Activated T-helper 1 cell treated with anti-CD3 and anti-CD28 coated beads, Interleukin-12 subunit alpha, Interleukin-12 subunit beta, Interleukin-2, Interleukin-4 antibody, amounts not matched to agents 30 ng/mL and 10 ng/mL and 1 ng/mL, durations not matched to agents 14 hours and 24 hours and 36 hours (primary cell): ENCODE results near the gene ANKRD29. TPM values are rescaled to one million over a fixed set of nuclear protein-coding genes. Genes with fewer than 3 reads are reported as not detected.

ENCODE experiments used
- DNase-seq: peaks from one replicate; pipeline ENCODE4 v3.0.0; 2021; ENCODE audit warnings: low spot score
- H3K27ac Mint-ChIP-seq: one replicate; pipeline ENCODE4 v1.8.0; 2021; ENCODE audit warnings: mild to moderate bottlenecking, mixed read lengths
- H3K27me3 Mint-ChIP-seq: one replicate; pipeline ENCODE4 v1.8.0; 2022; ENCODE audit warnings: mild to moderate bottlenecking, moderate library complexity, mixed read lengths; ENCODE audit not compliant: insufficient read depth
- H3K36me3 Mint-ChIP-seq: one replicate; pipeline ENCODE4 v1.8.0; 2021; ENCODE audit warnings: low read depth, mixed read lengths
- H3K4me1 Mint-ChIP-seq: one replicate; pipeline ENCODE4 v1.8.0; 2021; ENCODE audit warnings: low read depth, mixed read lengths
- H3K4me3 Mint-ChIP-seq: one replicate; pipeline ENCODE4 v1.8.0; 2021; ENCODE audit warnings: mild to moderate bottlenecking, moderate library complexity, mixed read lengths
- H3K9me3 Mint-ChIP-seq: one replicate; pipeline ENCODE4 v1.8.0; 2021; ENCODE audit warnings: mixed read lengths
- intact Hi-C: fragments of 100-400 bp; cut with micrococcal nuclease; formaldehyde crosslinking; loops from one replicate; pipeline ENCODE4 v1.15.1; 2024
- total RNA-seq: library from RNA; stranded (reverse); gene quantifications from 2 replicates; pipeline ENCODE4 v1.2.3, GENCODE V29; 2022

ANKRD29 gene
- total RNA-seq, 1 donor from 2014 or later = not detected

DNA sequence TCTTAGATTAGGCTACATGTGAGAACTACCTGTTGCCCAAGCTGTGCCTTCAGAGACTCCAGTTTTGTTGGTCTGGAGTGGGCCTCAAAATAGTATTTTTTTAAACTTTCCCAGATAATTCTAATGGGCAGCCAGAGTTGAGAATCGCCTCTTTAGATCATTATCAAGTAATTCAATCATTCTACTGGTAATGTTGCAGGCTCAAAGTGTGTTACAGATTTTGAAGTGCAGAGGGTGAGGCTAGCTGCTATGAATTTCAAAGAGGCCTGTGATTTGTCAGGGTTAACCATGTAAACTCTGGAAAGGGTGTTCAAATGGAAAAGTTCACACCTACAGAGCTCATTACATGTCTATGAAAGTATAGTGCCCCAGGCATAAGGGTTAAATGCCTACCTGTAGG, 30.1 kb downstream of the ANKRD29 start:
- no peaks in the 10 kb centered on the region for H3K36me3 Mint-ChIP-seq
- peaks cover 20% of the 10 kb centered on the region for H3K27me3 Mint-ChIP-seq
- H3K27ac Mint-ChIP-seq = no peak overlapping the region
- no peak for DNase-seq
- H3K4me1 Mint-ChIP-seq = peaks cover 14% of the 10 kb centered on the region
- intact Hi-C loops = no loop called here
- H3K4me3 Mint-ChIP-seq = no peak overlapping the region
- no peaks in the 10 kb centered on the region for H3K9me3 Mint-ChIP-seq

DNA sequence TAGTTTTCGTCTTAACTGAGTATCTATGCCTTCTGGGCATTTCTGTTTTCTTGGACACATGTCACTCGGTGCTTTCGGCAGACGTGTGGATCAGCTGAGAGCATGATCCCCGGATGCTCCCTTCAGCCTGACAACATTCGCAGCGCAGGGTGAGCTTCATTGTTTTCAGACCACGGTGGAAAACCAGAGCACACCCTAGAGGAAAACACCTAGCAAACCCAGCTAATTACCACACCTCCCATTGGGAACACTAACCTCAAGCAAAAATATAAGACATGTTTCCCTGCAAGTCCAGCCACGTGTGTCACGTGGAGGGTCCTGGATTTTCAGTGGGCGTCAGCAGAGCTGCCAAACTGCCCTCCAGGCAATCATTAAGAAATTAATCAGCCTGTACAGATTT, 31.0 kb downstream of the ANKRD29 start:
- Mint-ChIP-seq H3K4me3 (no peak overlapping the region), H3K4me1 (peaks cover 15% of the 10 kb centered on the region), H3K9me3 (no peaks in the 10 kb centered on the region), H3K27ac (no peak overlapping the region), H3K36me3 (no peaks in the 10 kb centered on the region), H3K27me3 (peaks cover 17% of the 10 kb centered on the region)
- no peak for DNase-seq
- intact Hi-C loops = no loop called here

DNA sequence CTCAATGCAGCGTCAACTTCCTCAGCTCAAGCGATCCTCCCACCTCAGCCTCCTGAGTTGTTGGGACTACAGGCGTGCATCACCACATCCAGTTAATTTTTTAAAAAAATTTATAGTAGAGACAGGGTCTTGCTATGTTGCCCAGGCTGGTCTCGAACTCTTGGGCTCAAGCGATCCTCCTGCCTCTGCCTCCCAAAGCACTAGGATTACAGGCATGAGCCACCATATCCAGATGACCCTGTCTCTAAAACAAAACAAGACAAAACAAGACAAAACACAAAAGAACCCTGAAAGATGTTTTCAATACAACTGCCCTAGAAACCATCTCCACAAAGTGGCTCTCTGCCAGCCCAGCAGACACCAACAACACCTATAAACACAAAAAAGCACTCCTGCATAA, 31.4 kb downstream of the ANKRD29 start:
- no peaks in the 10 kb centered on the region for H3K9me3 Mint-ChIP-seq

DNA sequence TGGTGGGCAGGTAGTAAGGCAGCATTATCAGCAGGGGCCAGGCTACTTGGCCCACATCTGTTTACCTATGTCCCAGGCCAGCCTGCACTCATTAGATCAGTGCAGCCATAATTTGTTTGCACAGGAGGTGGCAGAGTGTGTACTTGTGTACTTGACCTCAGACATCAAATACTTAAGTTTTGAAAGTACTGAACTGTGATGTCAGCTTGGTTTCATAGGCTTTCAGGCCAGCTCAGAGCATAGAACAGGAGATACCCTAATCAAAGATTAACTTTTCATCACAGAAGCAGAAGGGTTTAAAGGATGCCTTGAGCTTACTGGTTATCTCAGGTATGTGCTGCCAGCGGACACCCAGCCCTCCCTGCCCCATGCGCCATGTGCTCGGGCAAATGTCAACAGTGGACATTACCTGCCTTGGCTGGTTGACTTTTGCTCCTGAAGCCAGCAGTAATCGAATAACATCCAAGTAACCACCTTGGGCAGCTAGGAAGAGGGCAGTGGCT, 33.2 kb downstream of the ANKRD29 start:
- H3K36me3 Mint-ChIP-seq = no peaks in the 10 kb centered on the region
- peaks cover 10% of the 10 kb centered on the region for H3K27me3 Mint-ChIP-seq
- H3K9me3 Mint-ChIP-seq = no peaks in the 10 kb centered on the region
- H3K4me3 Mint-ChIP-seq = no peak overlapping the region
- intact Hi-C loops = no loop called here
- DNase-seq = no peak
- H3K27ac Mint-ChIP-seq = no peak overlapping the region
- peaks cover 7% of the 10 kb centered on the region for H3K4me1 Mint-ChIP-seq

More for the DNA sequence above, 31.4 kb downstream of the ANKRD29 start:
- H3K4me1 Mint-ChIP-seq = peaks cover 19% of the 10 kb centered on the region
- intact Hi-C loops = no loop called here
- H3K4me3 Mint-ChIP-seq = no peak overlapping the region
- H3K36me3 Mint-ChIP-seq = no peaks in the 10 kb centered on the region
- DNase-seq = no peak
- H3K27ac Mint-ChIP-seq = no peak overlapping the region
- peaks cover 17% of the 10 kb centered on the region for H3K27me3 Mint-ChIP-seq

DNA sequence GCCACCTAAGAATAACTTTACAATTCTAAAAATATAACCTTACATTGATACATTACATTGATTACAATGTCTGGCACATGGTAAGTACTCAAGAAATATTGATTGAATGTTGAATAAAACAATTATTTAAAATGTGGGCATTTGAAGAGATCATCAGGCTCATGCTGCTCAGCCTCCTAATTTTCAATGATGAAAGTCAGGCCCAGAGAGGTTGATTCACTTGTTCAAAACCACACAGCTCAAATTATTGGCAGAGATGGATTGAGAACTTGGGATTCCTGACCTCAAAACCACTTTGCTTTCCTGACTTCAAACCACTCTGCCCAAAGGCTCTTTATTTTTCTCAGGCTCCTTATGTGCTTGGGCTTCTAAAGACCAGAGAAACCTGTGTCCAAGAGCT, 34.7 kb downstream of the ANKRD29 start:
- H3K9me3 Mint-ChIP-seq = no peaks in the 10 kb centered on the region
- peaks cover 10% of the 10 kb centered on the region for H3K27me3 Mint-ChIP-seq
- H3K36me3 Mint-ChIP-seq = no peaks in the 10 kb centered on the region
- H3K4me1 Mint-ChIP-seq = peaks cover 6% of the 10 kb centered on the region
- DNase-seq = no peak
- no peak overlapping the region for H3K4me3 Mint-ChIP-seq
- intact Hi-C loops = no loop called here
- no peak overlapping the region for H3K27ac Mint-ChIP-seq

DNA sequence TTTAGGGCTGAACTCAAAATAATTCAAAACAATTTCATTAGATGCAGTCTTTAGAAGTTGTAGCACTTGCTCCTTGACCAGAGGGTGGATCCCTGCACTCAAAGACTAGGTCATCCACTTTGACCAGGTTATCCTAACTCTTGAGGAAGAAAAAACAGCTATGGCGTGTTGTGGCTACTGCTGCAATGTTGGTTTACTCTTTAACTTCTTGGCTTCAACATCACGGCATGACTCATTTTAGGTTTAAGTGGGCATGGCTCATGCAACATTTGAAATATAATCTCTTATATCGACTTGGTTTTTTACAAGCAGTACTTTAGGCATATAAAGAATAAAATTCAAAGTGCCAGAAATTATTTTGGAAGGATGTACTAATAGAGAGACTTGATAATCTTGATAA, 35.4 kb downstream of the ANKRD29 start:
- H3K36me3 Mint-ChIP-seq = no peaks in the 10 kb centered on the region
- H3K4me1 Mint-ChIP-seq = peaks cover 6% of the 10 kb centered on the region
- no peak overlapping the region for H3K27ac Mint-ChIP-seq
- intact Hi-C loops = no loop called here
- H3K27me3 Mint-ChIP-seq = peaks cover 12% of the 10 kb centered on the region
- no peak for DNase-seq
- no peak overlapping the region for H3K4me3 Mint-ChIP-seq
- no peaks in the 10 kb centered on the region for H3K9me3 Mint-ChIP-seq

DNA sequence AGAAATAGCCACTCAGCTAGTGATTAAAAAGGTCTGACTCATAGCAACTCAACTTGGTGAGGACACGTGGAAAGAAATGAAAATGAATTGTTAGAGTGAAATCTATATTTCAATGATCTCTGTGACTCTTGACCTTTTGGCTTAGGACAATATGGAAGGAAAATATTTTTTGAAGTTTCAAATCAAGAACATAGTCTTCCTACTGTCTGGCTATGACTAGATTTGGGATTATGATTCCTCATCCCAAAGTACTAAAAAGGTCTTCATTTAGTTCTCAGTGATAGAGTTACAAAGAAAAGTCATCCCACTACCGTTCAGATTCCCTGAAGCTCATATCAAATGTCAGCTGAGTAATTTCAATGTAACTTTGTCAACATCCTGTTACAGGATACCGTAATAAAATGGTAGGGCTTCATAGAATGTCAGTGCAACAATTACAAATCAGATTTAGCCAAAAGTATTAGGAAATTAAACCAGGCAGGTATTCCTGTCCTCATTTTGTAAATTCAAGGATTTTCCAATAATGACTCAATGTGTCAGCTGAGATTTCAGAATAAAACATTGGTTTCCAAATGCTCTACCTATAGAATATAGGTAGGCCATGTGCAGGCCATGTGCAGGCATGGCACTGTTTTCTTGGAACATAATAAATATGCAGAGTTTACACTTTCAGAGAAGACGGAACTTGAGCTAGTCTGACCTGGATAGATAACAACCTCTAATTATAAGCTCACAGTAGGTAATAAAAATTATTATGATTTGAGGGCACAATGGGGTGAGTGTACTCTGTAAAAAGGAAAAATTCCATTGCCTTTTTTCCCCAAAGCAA, 36.0 kb downstream of the ANKRD29 start:
- Mint-ChIP-seq H3K4me3 (no peak overlapping the region), H3K27me3 (peaks cover 16% of the 10 kb centered on the region), H3K36me3 (no peaks in the 10 kb centered on the region), H3K27ac (no peak overlapping the region), H3K9me3 (no peaks in the 10 kb centered on the region), H3K4me1 (peaks cover 11% of the 10 kb centered on the region)
- no peak for DNase-seq
- intact Hi-C loops = no loop called here

DNA sequence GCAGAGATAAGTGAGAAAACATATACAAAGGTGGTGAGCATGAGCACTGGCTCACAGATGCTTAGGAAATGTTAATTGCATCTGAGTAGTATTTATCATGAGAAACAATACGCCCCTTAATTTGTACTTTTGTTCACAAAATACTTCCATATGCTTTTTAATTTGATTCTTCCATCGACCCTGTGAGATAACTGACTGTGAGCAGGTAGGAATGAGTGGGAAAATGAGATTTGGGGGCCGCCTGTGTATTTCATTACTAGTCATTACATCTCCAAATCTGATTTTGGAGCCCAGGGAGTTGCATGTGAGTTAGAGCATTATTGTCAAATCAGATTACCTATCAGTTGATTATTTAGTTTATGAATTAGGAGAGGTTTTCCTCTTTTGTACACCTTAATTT, 39.7 kb downstream of the ANKRD29 start:
- peaks cover 45% of the 10 kb centered on the region for H3K27me3 Mint-ChIP-seq
- no peak for DNase-seq
- peaks cover 15% of the 10 kb centered on the region for H3K4me1 Mint-ChIP-seq
- H3K36me3 Mint-ChIP-seq = no peaks in the 10 kb centered on the region
- no peaks in the 10 kb centered on the region for H3K9me3 Mint-ChIP-seq
- no peak overlapping the region for H3K4me3 Mint-ChIP-seq
- H3K27ac Mint-ChIP-seq = no peak overlapping the region
- intact Hi-C loops = loop anchor here (2.0 to 5.0 kb wide), 2 partner anchors 20 to 394 kb away; no protein-coding TSS in a partner anchor

DNA sequence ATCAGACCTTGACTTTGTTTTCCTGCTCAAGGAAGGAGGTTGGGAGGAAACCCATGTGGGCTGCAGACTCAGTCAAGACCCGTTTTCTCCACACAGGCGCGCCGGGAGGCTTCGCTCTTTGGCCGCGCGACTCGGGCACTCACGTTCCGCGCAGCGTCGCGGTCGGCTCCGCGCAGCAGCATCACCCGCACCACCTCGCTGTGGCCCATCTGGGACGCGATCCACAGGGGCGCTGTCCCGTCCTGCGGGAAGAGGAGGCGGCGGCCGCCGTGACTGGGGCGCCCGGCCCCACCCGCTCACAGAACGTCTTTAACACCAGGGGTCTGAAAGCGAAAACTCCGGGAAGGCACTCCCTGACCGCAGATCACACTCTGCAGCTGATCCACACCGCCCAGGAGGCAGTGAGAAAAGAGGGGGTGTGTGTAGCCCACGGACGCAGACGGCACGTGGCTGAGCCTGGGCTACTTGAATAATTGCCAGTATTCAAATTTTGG, 43.3 kb downstream of the ANKRD29 start:
- Mint-ChIP-seq H3K4me1 (peaks cover 15% of the 10 kb centered on the region), H3K27ac (no peak overlapping the region), H3K36me3 (no peaks in the 10 kb centered on the region), H3K9me3 (no peaks in the 10 kb centered on the region), H3K4me3 (peak overlapping the region; percentile 22), H3K27me3 (peaks cover 53% of the 10 kb centered on the region)
- no peak for DNase-seq
- intact Hi-C loops = no loop called here

DNA sequence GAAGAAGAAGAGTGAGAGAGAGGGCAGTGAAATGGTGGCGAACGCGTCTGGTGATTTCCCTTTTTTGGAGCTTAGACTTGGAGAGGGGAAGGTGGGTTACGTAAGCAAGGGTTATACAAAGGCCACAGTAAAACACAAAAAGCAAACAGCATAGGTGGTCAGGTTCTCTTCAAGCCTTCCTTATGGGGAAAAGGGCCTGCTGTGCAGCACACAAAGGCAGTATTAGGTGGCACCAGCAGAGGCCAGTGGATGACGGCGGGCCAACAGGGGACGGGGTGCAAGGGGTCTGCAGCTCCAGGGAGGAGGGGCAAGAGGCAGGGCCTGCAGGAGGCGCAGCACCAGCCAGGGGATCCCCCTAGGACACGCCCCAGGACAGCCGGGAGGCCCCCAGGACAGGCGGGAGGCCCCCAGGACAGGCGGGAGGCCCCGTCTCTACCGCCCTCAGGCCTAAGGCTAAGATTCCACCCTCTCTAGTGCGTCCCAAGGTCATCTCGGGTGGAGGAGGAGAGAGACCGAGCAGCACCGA, 43.8 kb downstream of the ANKRD29 start:
- intact Hi-C loops = no loop called here
- H3K9me3 Mint-ChIP-seq = no peaks in the 10 kb centered on the region
- H3K27ac Mint-ChIP-seq = no peak overlapping the region
- no peaks in the 10 kb centered on the region for H3K36me3 Mint-ChIP-seq
- H3K4me1 Mint-ChIP-seq = peaks cover 15% of the 10 kb centered on the region
- peaks cover 53% of the 10 kb centered on the region for H3K27me3 Mint-ChIP-seq
- H3K4me3 Mint-ChIP-seq = peak overlapping the region; percentile 47
- DNase-seq = no peak

DNA sequence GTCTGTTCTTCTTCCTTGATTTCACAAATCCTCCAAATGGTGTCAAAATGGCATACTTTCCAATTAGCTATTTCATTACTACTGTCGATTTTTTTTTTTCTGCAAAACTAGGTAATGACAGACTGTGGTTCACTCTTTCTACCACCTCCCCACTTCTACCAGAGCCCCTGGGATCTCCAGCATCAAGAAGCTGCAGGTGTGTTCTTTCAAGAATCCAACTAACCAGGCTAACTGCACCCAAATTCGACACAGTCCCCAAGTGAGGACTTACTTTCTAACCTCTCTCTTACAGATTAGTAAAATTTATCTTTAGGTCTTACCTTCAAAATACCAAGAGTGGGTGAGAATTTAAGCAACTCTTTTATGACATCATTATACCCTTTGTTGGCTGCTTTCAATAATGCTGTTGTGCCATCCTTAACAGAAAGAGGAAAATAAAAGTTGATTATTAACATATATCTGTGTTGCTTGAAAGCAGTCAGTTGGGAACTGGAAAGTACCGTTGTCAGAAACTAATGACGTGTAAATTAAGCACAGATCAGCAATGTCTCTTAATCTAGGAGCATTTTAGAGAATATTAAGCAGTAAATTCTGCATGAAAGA, 45.2 kb downstream of the ANKRD29 start:
- H3K27me3 Mint-ChIP-seq = peaks cover 51% of the 10 kb centered on the region
- H3K36me3 Mint-ChIP-seq = no peaks in the 10 kb centered on the region
- no peak overlapping the region for H3K4me3 Mint-ChIP-seq
- H3K27ac Mint-ChIP-seq = no peak overlapping the region
- no peak for DNase-seq
- intact Hi-C loops = no loop called here
- peaks cover 15% of the 10 kb centered on the region for H3K4me1 Mint-ChIP-seq
- no peaks in the 10 kb centered on the region for H3K9me3 Mint-ChIP-seq

DNA sequence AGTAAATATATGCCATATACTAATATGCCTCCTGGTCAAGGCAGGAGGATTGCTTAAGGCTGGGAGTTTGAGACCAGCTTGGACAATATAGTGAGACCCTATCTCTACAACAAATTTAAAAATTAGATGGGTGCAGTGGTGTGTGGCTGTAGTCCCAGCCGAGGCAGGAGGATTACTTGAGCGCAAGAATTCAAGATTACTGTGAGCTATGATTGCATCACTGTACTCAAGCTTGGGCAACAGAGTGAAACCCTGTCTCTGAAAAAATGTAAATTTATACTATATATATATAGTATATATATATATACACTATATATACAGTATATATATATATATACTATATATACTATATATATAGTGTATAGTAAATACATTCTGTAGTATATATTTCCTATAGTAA, 46.5 kb downstream of the ANKRD29 start:
- H3K27ac Mint-ChIP-seq = no peak overlapping the region
- H3K36me3 Mint-ChIP-seq = no peaks in the 10 kb centered on the region
- peaks cover 39% of the 10 kb centered on the region for H3K27me3 Mint-ChIP-seq
- no peak overlapping the region for H3K4me3 Mint-ChIP-seq
- H3K4me1 Mint-ChIP-seq = peaks cover 10% of the 10 kb centered on the region
- no peaks in the 10 kb centered on the region for H3K9me3 Mint-ChIP-seq
- intact Hi-C loops = no loop called here
- no peak for DNase-seq

DNA sequence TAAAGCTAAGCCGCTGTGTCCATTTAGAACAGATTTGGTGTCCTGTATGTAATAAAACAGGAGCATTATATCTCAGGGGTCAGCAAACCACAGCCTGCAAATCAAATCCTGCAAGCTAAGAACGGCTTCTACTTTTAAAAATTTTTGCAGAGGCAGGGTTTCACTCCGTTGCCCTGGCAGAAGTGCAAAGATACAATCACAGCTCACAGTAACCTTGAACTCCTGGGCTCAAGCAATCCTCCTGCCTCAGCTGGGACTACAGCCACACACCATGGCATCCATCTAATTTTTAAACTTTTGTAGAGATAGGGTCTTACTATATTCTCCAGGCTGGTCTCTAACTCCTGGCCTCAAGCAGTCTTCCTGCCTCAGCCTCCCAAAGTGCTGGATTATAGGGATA, 47.8 kb downstream of the ANKRD29 start:
- no peak overlapping the region for H3K4me3 Mint-ChIP-seq
- no peaks in the 10 kb centered on the region for H3K9me3 Mint-ChIP-seq
- H3K36me3 Mint-ChIP-seq = no peaks in the 10 kb centered on the region
- intact Hi-C loops = no loop called here
- H3K27ac Mint-ChIP-seq = no peak overlapping the region
- DNase-seq = no peak
- H3K4me1 Mint-ChIP-seq = peaks cover 10% of the 10 kb centered on the region
- peaks cover 27% of the 10 kb centered on the region for H3K27me3 Mint-ChIP-seq
